SHP77 (cell line): ENCODE results near the gene SASH1.

Experiments
- DNase-seq, 2 experiments: peaks; one replicate each; lab custom pipeline; 2025; lab: John Stamatoyannopoulos, UW

SASH1 gene

DNA sequence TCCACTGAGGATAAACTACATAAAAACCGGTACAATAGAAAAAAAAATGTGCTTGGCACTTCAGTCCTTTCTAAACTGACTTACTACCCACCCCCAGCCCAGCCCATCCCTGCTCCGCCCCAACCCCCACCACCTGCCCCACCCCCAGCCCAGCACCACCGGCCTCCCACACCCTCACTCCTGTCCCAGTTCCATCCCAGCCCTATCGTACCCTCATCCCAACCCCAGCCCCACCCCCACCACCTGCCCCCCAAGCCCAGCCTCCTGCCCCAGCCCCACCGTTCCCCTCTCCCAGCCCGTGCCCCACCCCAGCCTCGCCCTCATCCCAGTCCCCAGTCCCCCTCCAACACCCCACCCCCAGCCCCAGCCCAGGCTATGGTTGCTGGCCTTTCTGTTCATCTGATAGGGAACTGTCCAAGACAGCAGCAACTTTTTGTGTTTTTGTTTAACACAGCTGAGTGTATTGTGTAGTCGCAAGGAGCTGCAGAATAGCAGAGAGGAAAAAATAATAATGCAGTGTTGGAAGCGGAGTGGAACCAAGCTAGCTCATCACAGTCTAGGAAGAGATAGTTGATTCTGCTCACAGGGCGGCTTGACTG, 61.9 kb downstream of the SASH1 start:
- no peak for DNase-seq

- DNase-seq: no peak
These were observed 63.3 kb downstream of the SASH1 start for GRCh38 chr6:148405894-148406293.

DNA sequence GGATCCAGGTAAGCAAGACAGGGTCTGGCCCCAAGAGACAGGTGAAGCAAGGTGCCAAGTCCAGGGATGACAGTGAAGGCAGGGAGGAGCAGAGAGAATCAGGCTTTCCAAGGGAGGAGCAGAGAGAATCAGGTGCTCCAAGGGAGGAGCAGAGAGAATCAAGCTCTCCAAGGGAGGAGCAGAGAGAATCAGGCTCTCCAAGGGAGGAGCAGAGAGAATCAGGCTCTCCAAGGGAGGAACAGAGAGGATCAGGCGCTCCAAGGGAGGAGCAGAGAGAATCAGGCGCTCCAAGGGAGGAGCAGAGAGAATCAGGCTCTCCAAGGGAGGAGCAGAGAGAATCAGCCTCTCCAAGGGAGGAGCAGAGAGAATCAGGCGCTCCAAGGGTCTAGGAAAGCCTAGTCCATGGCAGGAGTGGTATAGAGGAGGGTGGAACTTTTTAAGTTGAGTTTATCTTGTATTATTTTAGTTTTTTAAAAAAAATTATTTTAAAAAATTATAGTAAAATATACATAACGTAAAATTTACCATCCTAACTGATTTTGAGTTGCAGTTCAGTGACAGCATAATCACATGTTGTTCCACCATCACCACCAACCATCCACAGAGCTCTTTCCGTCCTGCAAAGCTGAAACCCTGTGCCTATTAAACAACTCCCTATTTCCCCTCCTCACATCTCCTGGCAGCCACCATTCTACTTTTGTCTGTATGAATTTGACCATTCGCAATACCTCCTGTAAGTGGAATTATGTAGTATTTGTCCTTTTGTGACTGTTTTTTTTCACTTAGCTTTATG, 64.1 kb downstream of the SASH1 start:
- DNase-seq: no peak

DNA sequence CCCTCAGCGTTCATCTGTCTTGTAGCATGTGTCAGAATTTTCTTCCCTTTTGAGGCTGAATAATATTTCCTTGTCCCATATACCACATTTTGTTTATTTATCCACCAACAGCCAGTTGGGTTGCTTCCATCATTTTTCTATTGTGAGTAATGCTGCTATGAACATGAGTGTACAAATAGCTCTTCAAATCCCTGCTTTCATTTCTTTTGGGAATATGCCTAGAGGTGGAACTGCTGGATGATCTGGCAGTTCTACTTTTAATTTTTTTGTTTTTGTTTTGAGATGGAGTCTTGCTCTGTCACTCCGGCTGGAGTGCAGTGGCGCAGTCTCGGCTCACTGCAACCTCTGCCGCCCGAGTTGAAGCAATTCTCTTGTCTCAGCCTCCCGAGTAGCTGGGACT, 64.7 kb downstream of the SASH1 start:
- DNase-seq: no peak

DNA sequence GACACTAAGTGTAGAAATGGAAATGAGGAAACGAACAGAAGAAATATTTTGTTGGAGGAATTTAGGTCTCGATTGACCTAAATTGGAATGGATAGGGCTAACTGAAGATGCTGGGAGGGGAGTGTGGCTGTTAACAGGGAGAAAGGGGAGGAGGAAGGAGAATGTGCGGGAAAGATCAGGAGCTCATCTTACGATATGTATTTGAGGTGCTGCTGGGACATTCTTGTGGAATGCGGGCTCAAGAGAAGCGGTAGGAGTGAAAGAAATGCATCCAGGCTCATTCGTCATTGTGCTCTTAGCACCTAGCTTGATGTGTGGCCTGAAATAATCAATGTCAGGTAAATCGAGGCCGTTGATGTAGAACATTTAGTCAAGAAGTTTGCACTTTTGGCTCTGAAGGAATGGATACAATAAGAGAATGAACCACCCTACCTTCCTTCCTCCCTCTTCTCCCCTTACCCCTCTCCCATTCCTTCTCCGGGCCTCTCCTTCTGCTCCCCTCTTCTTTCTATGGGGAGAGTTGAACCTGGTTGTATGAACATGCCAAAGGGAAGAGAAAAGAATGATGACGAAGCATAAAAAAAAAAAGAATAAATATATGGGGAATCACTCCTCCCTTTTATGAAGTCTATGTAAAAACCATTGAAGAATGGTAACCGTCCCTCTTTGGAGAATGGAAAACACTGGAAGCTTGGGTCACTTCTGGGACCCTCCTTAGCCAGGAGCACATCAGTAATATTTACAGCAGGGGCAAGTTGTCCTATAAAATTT, 70.9 kb downstream of the SASH1 start:
- no peak for DNase-seq

- DNase-seq: no peak
These were observed 71.5 kb downstream of the SASH1 start for GRCh38 chr6:148414092-148414489.

DNA sequence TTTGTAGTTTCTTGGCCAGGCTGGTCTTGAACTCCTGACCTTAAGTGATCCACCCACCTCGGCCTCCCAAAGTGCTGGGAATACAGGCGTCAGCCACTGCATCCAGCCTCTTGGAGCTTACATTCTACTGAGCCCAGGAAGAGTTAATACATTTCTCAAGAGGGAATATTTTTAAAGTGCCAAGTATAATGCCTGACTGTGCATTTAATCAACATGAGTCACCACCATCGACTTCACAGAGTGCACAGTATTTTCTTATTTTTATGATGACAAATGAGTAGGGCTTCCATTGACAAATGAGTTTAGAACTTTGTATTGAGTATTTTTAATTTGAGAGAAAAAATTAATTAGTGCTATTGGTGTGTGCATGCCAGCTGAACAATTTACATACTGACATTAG, 72.2 kb downstream of the SASH1 start:
- no peak for DNase-seq

DNA sequence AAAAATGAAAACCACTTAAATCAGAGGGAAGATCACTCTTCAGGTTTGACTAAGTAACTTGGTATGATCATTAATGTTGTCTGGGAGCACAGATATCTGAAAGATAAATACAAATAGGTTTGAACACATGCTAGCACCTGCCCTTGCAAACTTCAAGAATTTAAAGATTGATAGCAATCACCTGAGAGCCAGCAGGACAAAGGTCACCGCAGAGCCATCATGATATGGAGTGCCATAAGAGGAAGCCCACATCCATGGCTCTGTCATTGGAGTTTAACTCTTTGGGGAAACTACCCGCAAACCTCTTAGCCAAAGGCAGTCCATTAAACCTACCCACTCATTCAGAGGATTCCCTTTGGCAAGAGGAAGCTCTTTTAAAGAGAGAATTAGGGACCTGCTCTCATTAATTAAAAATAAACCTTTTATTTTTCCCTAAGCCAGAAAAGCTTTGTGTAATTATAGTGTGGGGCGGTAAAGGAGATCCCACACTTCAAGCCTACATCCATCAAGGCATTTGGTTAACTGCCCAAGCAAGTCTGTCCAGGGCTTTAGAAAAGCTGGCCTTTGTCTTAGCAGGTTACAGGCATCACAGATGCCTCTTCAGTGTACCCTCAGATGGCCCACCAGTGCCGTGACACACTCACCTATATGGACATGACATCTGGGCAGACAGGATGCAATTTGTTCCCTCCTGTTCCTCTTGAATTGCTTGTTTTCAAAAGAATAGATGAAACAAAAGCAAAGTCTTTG, 73.0 kb downstream of the SASH1 start:
- no peak for DNase-seq

GRCh38 chr6:148416330-148416965, 73.8 kb downstream of the SASH1 start:
- DNase-seq: no peak

DNA sequence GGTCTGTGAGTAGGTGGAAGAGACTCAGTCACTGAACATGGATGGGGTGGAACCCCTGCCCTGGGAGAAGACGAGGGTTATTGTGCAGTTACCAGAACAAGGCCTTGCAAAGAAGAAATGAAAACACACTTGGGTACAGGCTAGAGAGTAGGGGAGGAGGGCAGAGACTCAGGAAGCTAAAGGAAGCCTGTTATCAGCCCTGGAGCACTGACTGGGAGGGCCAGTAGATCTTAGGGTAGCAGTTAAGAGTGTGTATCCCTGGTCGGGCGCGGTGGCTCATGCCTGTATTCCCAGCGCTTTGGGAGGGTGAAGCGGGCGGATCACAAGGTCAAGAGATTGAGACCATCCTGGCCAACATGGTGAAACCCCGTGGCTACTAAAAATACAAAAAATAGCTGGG, 74.4 kb downstream of the SASH1 start:
- no peak for DNase-seq

DNA sequence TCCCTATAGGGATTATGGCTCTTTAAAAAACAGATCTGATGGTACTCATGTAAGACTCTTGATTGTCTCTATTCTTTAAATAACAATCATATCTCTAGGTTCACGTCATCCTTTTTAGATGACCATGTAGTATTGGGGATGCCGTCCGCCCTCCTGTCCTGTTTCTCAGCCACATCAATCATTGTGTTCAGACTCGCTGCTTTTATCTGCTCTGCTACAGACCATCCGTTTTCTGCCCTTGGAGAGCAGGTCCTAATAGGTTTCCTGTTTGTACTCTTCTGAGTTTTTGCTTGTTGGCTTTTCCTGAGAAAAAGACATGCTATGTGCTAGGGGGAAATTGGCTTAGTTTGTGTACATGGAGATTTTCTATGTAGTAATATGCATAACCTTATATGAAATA, 76.8 kb downstream of the SASH1 start:
- no peak for DNase-seq

- DNase-seq: peak; percentile 90 to 92
These were observed 79.4 kb downstream of the SASH1 start for GRCh38 chr6:148422085-148422484.

GRCh38 chr6:148423133-148423532, 80.5 kb downstream of the SASH1 start:
- no peak for DNase-seq

- DNase-seq: peak; percentile 74 to 76
These were observed 81.1 kb downstream of the SASH1 start for GRCh38 chr6:148423601-148424270.

- DNase-seq: no peak
These were observed 82.8 kb downstream of the SASH1 start for GRCh38 chr6:148425443-148425842.

DNA sequence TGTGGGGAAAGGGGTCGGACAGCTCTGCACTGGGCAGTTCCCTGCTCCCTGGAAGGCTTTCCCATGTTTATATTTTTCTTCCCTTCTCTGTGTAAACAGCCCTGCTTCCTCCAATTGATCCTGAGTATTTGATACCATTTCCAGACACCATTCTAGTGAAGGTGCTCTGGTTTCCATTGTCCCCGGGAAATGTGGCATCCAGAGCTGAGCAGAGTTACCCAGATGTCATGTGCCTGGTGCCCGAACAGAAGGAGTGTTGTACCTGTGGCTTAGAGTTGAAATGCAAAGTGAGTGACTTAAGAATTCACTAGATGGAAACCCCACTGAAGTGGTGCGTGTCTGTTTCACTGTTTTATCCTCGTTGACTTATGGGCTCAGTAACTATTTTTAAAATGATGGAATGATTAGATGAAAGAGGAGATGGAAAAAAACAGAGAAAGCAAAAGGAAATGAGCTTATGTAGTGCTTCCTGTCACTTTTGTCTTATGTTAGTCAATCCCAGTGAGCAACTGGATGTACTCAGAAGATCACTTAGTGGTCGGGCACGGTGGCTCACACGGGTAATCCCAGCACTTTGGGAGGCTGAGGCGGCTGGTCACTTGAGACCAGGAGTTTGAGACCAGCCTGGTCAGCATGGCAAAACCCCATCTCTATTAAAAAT, 83.8 kb downstream of the SASH1 start:
- no peak for DNase-seq

GRCh38 chr6:148427333-148427732, 84.7 kb downstream of the SASH1 start:
- DNase-seq: no peak

- no peak for DNase-seq
These were observed 86.8 kb downstream of the SASH1 start for GRCh38 chr6:148429423-148429822.

GRCh38 chr6:148430897-148431296, 88.3 kb downstream of the SASH1 start:
- DNase-seq: peak; percentile 53 to 74

- DNase-seq: peak; percentile 52 to 54
These were observed 88.8 kb downstream of the SASH1 start for GRCh38 chr6:148431413-148431812.

DNA sequence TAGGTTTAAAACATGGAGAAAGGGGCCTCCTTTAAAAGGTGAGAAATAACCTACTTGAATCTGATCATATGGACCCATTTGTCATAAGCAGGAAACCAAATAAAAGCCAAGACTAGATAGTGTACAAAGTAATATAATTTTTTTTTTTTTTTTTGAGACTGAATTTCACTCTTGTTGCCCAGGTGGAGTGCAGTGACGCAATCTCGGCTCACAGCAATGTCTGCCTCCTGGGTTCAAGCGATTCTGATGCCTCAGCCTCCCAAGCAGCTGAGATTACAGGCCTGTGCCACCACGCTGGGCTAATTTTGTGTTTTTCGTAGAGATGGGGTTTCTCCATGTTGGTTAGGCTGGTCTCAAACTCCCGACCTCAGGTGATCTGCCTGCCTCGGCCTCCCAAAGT, 89.2 kb downstream of the SASH1 start:
- no peak for DNase-seq
